Measurements from ENCODE around the gene DMD. TPM values are rescaled to one million over a fixed set of nuclear protein-coding genes. Genes with fewer than 3 reads are reported as not detected.
A peak's percentile ranks its signal among the peaks of the same experiment; 100 is the strongest.

Gene DMD
- total and polyA plus RNA-seq, 2 experiments from 2014 or later, result 1.5 to 2.0 TPM

- TF ChIP-seq EZH2phosphoT487 (IDR thresholded peaks at IDR 0.05; ENCODE audit: insufficient read depth, low read depth) (no peak), EZH2 (IDR thresholded peaks at IDR 0.05; ENCODE audit: insufficient read depth, poor library complexity, severe bottlenecking) (no peak)
- Histone ChIP-seq H3F3A (ENCODE audit: insufficient read depth) (no peaks in the 10 kb centered on the region), H4K20me1 (ENCODE audit: insufficient read depth) (no peaks in the 10 kb centered on the region), H3K27ac (no peak overlapping the region), H3K9ac (no peak overlapping the region), H3K4me2 (ENCODE audit: unreplicated experiment) (no peak overlapping the region), H3K4me1 (ENCODE audit: insufficient read depth) (no peaks in the 10 kb centered on the region), H3K36me3 (ENCODE audit: low read depth) (no peaks in the 10 kb centered on the region), H3K79me2 (ENCODE audit: insufficient read depth) (no peaks in the 10 kb centered on the region), H2AFZ (no peak overlapping the region), H3K27me3 (replicated peaks; ENCODE audit: insufficient read depth) (no peaks in the 10 kb centered on the region), H3K9me3 (ENCODE audit: low read depth) (no peaks in the 10 kb centered on the region), H3K9me2 (ENCODE audit: insufficient read depth) (no peaks in the 10 kb centered on the region), H3K4me3 (no peak overlapping the region)
- in situ Hi-C loops (cut with MboI), result no loop called here
- no peak for DNase-seq
- WGBS, 2 experiments (ENCODE audit: low coverage in 1 of 2, low lambda C conversion rate in 2 of 2, missing lambda C conversion rate in 2 of 2), result 84 to 88% methylated on average over 5 of the region's 5 CpGs
Measured at GRCh38 chrX:31166416-31166815, 2044.9 kb downstream of the DMD start.

- H3K9me2 ChIP-seq (ENCODE audit: insufficient read depth), result no peaks in the 10 kb centered on the region
- peak; percentile 1 for DNase-seq
- no peaks in the 10 kb centered on the region for H3K4me1 ChIP-seq (ENCODE audit: insufficient read depth)
- no peak overlapping the region for H3K9ac ChIP-seq
- no peak overlapping the region for H3K27ac ChIP-seq
- H3K9me3 ChIP-seq (ENCODE audit: low read depth), result no peaks in the 10 kb centered on the region
- H3K79me2 ChIP-seq (ENCODE audit: insufficient read depth), result no peaks in the 10 kb centered on the region
- TF ChIP-seq EZH2 (IDR thresholded peaks at IDR 0.05; ENCODE audit: insufficient read depth, poor library complexity, severe bottlenecking), result no peak
- no peak for TF ChIP-seq EZH2phosphoT487 (IDR thresholded peaks at IDR 0.05; ENCODE audit: insufficient read depth, low read depth)
- H3K4me2 ChIP-seq (ENCODE audit: unreplicated experiment), result no peak overlapping the region
- H4K20me1 ChIP-seq (ENCODE audit: insufficient read depth), result no peaks in the 10 kb centered on the region
- no peak overlapping the region for H3K4me3 ChIP-seq
- WGBS, 2 experiments (ENCODE audit: low coverage in 1 of 2, low lambda C conversion rate in 2 of 2, missing lambda C conversion rate in 2 of 2), result 30 to 37% methylated on average over 5 of the region's 5 CpGs
- H3F3A ChIP-seq (ENCODE audit: insufficient read depth), result no peaks in the 10 kb centered on the region
- no peaks in the 10 kb centered on the region for H3K36me3 ChIP-seq (ENCODE audit: low read depth)
- no peak overlapping the region for H2AFZ ChIP-seq
- H3K27me3 ChIP-seq (replicated peaks; ENCODE audit: insufficient read depth), result no peaks in the 10 kb centered on the region
- in situ Hi-C loops (cut with MboI), result no loop called here
Measured at GRCh38 chrX:31165241-31166035, 2045.9 kb downstream of the DMD start.

GRCh38 chrX:31154946-31155345, 2056.4 kb downstream of the DMD start:
- in situ Hi-C loops (cut with MboI), result no loop called here
- H3K9ac ChIP-seq, result no peak overlapping the region
- H3K4me2 ChIP-seq (ENCODE audit: unreplicated experiment), result no peak overlapping the region
- H3K27me3 ChIP-seq (replicated peaks; ENCODE audit: insufficient read depth), result no peaks in the 10 kb centered on the region
- no peak overlapping the region for H2AFZ ChIP-seq
- no peaks in the 10 kb centered on the region for H3K9me3 ChIP-seq (ENCODE audit: low read depth)
- no peaks in the 10 kb centered on the region for H3F3A ChIP-seq (ENCODE audit: insufficient read depth)
- DNase-seq, result no peak
- TF ChIP-seq EZH2phosphoT487 (IDR thresholded peaks at IDR 0.05; ENCODE audit: insufficient read depth, low read depth) (no peak), EZH2 (IDR thresholded peaks at IDR 0.05; ENCODE audit: insufficient read depth, poor library complexity, severe bottlenecking) (no peak)
- H3K36me3 ChIP-seq (ENCODE audit: low read depth), result no peaks in the 10 kb centered on the region
- 63 to 70% methylated on average over 2 of the region's 2 CpGs for WGBS, 2 experiments (ENCODE audit: low coverage in 1 of 2, low lambda C conversion rate in 2 of 2, missing lambda C conversion rate in 2 of 2)
- H3K9me2 ChIP-seq (ENCODE audit: insufficient read depth), result no peaks in the 10 kb centered on the region
- no peak overlapping the region for H3K4me3 ChIP-seq
- no peaks in the 10 kb centered on the region for H3K79me2 ChIP-seq (ENCODE audit: insufficient read depth)
- H3K27ac ChIP-seq, result no peak overlapping the region
- no peaks in the 10 kb centered on the region for H3K4me1 ChIP-seq (ENCODE audit: insufficient read depth)
- H4K20me1 ChIP-seq (ENCODE audit: insufficient read depth), result no peaks in the 10 kb centered on the region

GRCh38 chrX:31153475-31154047, 2057.8 kb downstream of the DMD start:
- in situ Hi-C loops (cut with MboI), result no loop called here
- TF ChIP-seq EZH2phosphoT487 (IDR thresholded peaks at IDR 0.05; ENCODE audit: insufficient read depth, low read depth), result no peak
- Histone ChIP-seq H3K9me2 (ENCODE audit: insufficient read depth) (no peaks in the 10 kb centered on the region), H4K20me1 (ENCODE audit: insufficient read depth) (no peaks in the 10 kb centered on the region), H3K9me3 (ENCODE audit: low read depth) (no peaks in the 10 kb centered on the region), H3K36me3 (ENCODE audit: low read depth) (no peaks in the 10 kb centered on the region), H3F3A (ENCODE audit: insufficient read depth) (no peaks in the 10 kb centered on the region), H3K4me1 (ENCODE audit: insufficient read depth) (no peaks in the 10 kb centered on the region), H3K27me3 (replicated peaks; ENCODE audit: insufficient read depth) (no peaks in the 10 kb centered on the region), H3K4me2 (ENCODE audit: unreplicated experiment) (no peak overlapping the region), H3K27ac (no peak overlapping the region), H3K79me2 (ENCODE audit: insufficient read depth) (no peaks in the 10 kb centered on the region), H3K4me3 (no peak overlapping the region), H2AFZ (no peak overlapping the region), H3K9ac (no peak overlapping the region)
- 47 to 50% methylated on average over 1 of the region's 1 CpG for WGBS, 2 experiments (ENCODE audit: low coverage in 1 of 2, low lambda C conversion rate in 2 of 2, missing lambda C conversion rate in 2 of 2)
- no peak for DNase-seq

Data from GM23248 (cell line).